ENCODE results near the gene PELO.

PELO gene

DNA sequence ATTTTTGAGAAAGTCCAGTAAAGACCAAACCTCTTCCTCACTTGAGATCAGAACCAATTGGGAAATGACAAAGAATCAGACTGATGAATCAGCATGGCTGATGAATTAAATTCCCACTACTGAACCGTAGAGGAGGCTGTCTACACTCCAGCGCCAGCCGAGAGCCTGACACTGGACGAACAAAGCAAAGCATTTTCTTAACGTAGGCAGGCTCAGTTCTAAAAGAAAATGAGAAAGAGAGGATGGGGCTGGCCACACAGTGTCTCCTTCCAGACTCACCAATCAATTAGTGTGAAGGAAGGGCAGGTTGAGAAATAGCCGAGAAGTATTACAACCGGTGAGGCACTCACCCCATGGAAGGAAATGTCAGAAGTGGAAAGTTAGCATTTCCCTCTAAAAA, 49.4 kb downstream of the PELO start:
- ChIA-PET CTCF (no interaction called here), POLR2A (no interaction called here)
- no peak for DNase-seq
- no peaks in the 10 kb centered on the region for H3K27me3 ChIP-seq (replicated peaks in 2 of 5; ENCODE audit: control insufficient read depth in 4 of 5, insufficient read depth in 5 of 5, low read length in 4 of 5)
- H3K9me3 ChIP-seq (ENCODE audit: control extremely low read depth in 1 of 5, control insufficient read depth in 4 of 5, insufficient read depth in 2 of 5, low read depth in 1 of 5, low read length in 4 of 5), result no peaks in the 10 kb centered on the region
- H3K4me3 ChIP-seq (ENCODE audit: control insufficient read depth in 1 of 7, extremely low read depth in 1 of 7, insufficient read depth in 4 of 7, low read depth in 2 of 7, low read length in 6 of 7), result no peak overlapping the region
- no peak overlapping the region for H3K27ac ChIP-seq (ENCODE audit: insufficient read depth in 1 of 2, low read depth in 1 of 2, low read length in 2 of 2, poor library complexity in 1 of 2, severe bottlenecking in 2 of 2)
- 100% methylated on average over 5 of the region's 7 CpGs for WGBS (ENCODE audit: insufficient coverage)
- H3K36me3 ChIP-seq (ENCODE audit: control insufficient read depth in 4 of 4, insufficient read depth in 4 of 4, low read length in 3 of 4), result no peaks in the 10 kb centered on the region
- H3K4me1 ChIP-seq (ENCODE audit: control extremely low read depth in 1 of 4, control insufficient read depth in 4 of 4, insufficient read depth in 4 of 4, low read length in 3 of 4), result no peaks in the 10 kb centered on the region

Data from common myeloid progenitor, CD34-positive (primary cell).